SK-N-SH (cell line): ENCODE measurements around the gene EMX2.

ENCODE experiments used
- MXI1 ChIP-seq: IDR thresholded peaks from 2 replicates; pipeline ENCODE4 v1.6.1; 2012; ENCODE audit warnings: mild to moderate bottlenecking, low read depth, low read length, improper control_type of control experiment
- TAF1 ChIP-seq: IDR thresholded peaks from 2 replicates; pipeline ENCODE4 v1.6.1; 2012; ENCODE audit warnings: low read depth, mild to moderate bottlenecking, low read length, moderate library complexity, borderline replicate concordance
- TEAD4 ChIP-seq: IDR thresholded peaks from 2 replicates; pipeline ENCODE4 v1.4.0; 2012; ENCODE audit warnings: mild to moderate bottlenecking, borderline replicate concordance; ENCODE audit not compliant: insufficient read depth
- TF ChIP-seq, protein P1 (sequence below): fragments of 200-600 bp; sonication (generic); IDR thresholded peaks from 2 replicates; pipeline ENCODE4 v1.6.1; 2017; ENCODE audit warnings: antibody characterized with exemption, mild to moderate bottlenecking, moderate library complexity

DNA sequence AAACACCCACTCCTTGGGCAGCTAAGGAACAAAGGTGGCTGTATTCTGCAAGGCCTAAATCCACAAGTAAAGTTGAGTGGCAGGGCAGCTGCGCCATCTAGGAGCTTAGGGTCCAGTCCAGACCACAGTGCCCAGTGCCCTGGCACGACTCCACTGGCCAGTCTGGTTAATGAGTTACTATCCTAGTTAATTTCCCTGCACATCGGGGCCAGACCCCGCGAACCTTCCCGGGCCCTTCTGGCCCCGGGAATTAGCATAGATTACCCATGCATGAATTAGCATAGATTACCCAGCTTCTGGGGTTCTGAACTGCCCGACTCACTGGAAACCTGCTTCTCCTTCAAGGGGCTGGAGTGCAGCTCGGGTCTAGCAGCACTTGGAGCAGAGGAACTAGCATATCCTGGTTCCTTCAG is 3.2 kb upstream of the EMX2 start:
- TF ChIP-seq, protein P1, sequence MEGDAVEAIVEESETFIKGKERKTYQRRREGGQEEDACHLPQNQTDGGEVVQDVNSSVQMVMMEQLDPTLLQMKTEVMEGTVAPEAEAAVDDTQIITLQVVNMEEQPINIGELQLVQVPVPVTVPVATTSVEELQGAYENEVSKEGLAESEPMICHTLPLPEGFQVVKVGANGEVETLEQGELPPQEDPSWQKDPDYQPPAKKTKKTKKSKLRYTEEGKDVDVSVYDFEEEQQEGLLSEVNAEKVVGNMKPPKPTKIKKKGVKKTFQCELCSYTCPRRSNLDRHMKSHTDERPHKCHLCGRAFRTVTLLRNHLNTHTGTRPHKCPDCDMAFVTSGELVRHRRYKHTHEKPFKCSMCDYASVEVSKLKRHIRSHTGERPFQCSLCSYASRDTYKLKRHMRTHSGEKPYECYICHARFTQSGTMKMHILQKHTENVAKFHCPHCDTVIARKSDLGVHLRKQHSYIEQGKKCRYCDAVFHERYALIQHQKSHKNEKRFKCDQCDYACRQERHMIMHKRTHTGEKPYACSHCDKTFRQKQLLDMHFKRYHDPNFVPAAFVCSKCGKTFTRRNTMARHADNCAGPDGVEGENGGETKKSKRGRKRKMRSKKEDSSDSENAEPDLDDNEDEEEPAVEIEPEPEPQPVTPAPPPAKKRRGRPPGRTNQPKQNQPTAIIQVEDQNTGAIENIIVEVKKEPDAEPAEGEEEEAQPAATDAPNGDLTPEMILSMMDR = no peak
- TF ChIP-seq TEAD4 = no peak
- TF ChIP-seq MXI1 = no peak
- no peak for TF ChIP-seq TAF1
